ENCODE results near the gene PPFIA1.

- TF ChIP-seq CTCF (IDR thresholded peaks at IDR 0.05) = no peak
- TF ChIP-seq POLR2AphosphoS5 (IDR thresholded peaks at IDR 0.05) = no peak
Observed at GRCh38 chr11:70348191-70348590, 77.7 kb downstream of the PPFIA1 start.

All from sigmoid colon (tissue), 4 donors.